HepG2 (cell line): ENCODE data around the gene ATR. TPM values are rescaled to one million over a fixed set of nuclear protein-coding genes. Genes with fewer than 3 reads are reported as not detected.

ENCODE experiments used
- AHR ChIP-seq: IDR thresholded peaks from 2 replicates; pipeline ENCODE4 v1.6.1; 2018; ENCODE audit warnings: missing genetic modification reagents, missing compliant biosample characterization
- CHD2 ChIP-seq: IDR thresholded peaks from 2 replicates; pipeline ENCODE4 v1.6.1; 2011; ENCODE audit warnings: low read depth, low read length, improper control_type of control experiment
- KLF16 ChIP-seq, 2 experiments: sonication (generic) in 1 of 2; formaldehyde crosslinking in 1 of 2; IDR thresholded peaks; 2 replicates each; pipeline versions ENCODE4 v1.6.1 to v1.8.0; 2016 to 2023; ENCODE audit warnings: missing genetic modification reagents in 2 of 2, missing compliant biosample characterization in 1 of 2
- NR3C1 ChIP-seq: sonication (generic); formaldehyde crosslinking; IDR thresholded peaks from 2 replicates; pipeline ENCODE4 v1.4.0; 2020; ENCODE audit warnings: missing genetic modification reagents
- PHB2 ChIP-seq: fragments of 450-650 bp; IDR thresholded peaks from 2 replicates; pipeline ENCODE4 v1.6.1; 2018; ENCODE audit not compliant: partially characterized antibody
- RELA ChIP-seq: sonication (generic); formaldehyde crosslinking; IDR thresholded peaks from 2 replicates; pipeline ENCODE4 v1.4.0; 2020; ENCODE audit warnings: missing genetic modification reagents
- SMC3 ChIP-seq: IDR thresholded peaks from 2 replicates; pipeline ENCODE4 v1.6.1; 2011; ENCODE audit warnings: low read length, improper control_type of control experiment
- SMYD3 ChIP-seq: sonication (generic); formaldehyde crosslinking; IDR thresholded peaks from 2 replicates; pipeline ENCODE4 v1.8.1; 2023; ENCODE audit warnings: mild to moderate bottlenecking, missing genetic modification reagents
- SNAI1 ChIP-seq: sonication (generic); formaldehyde crosslinking; IDR thresholded peaks from 2 replicates; pipeline ENCODE4 v1.5.0; 2020; ENCODE audit warnings: mild to moderate bottlenecking, missing genetic modification reagents, borderline replicate concordance
- STAT5B ChIP-seq: sonication (generic); formaldehyde crosslinking; IDR thresholded peaks from 2 replicates; pipeline ENCODE4 v1.4.0; 2020; ENCODE audit warnings: missing genetic modification reagents
- TCF12 ChIP-seq, 2 experiments: fragments of 450-650 bp in 1 of 2; sonication (generic) in 1 of 2; formaldehyde crosslinking in 1 of 2; IDR thresholded peaks; 2 replicates each; pipeline versions ENCODE4 v1.6.1 to v1.8.0; 2017 to 2022; ENCODE audit warnings: antibody characterized with exemption in 1 of 2, mild to moderate bottlenecking in 1 of 2, missing genetic modification reagents in 1 of 2, moderate library complexity in 1 of 2
- ZNF207 ChIP-seq: fragments of 450-650 bp; IDR thresholded peaks from 2 replicates; pipeline ENCODE4 v1.6.1; 2016; ENCODE audit warnings: antibody characterized with exemption, borderline replicate concordance
- ZNF556 ChIP-seq: sonication (generic); formaldehyde crosslinking; IDR thresholded peaks from 2 replicates; pipeline ENCODE4 v1.4.0; 2020; ENCODE audit warnings: mild to moderate bottlenecking, missing genetic modification reagents, borderline replicate concordance
- ZNF616 ChIP-seq: sonication (generic); formaldehyde crosslinking; IDR thresholded peaks from 2 replicates; pipeline ENCODE4 v1.5.0; 2020; ENCODE audit warnings: low read depth, mild to moderate bottlenecking, missing genetic modification reagents
- ZNF652 ChIP-seq: IDR thresholded peaks from 2 replicates; pipeline ENCODE4 v1.6.1; 2016; ENCODE audit warnings: low read depth, borderline replicate concordance
- ZNF761 ChIP-seq: sonication (generic); formaldehyde crosslinking; conservative IDR thresholded peaks from 2 replicates; pipeline ENCODE4 v1.4.0; 2020; ENCODE audit warnings: mild to moderate bottlenecking, missing genetic modification reagents
- ZNF879 ChIP-seq: sonication (generic); formaldehyde crosslinking; IDR thresholded peaks from 2 replicates; pipeline ENCODE4 v1.8.1; 2023; ENCODE audit warnings: missing genetic modification reagents
- polyA plus RNA-seq, 8 experiments: library from polyadenylated mRNA; depleted of rRNA in 3 of 8; stranded (reverse) in 7 of 8; unstranded in 1 of 8; fragments of >200 nt; fragmentation: Illumina TruSeq in 4 of 8; extraction: Trizol in 4 of 8; gene quantifications; 2 replicates each; pipeline versions ENCODE4 v1.2.1 to v1.2.3, GENCODE V29; 2011 to 2016; ENCODE audit warnings: low read depth in 4 of 8, missing spikeins in 1 of 8, mixed read lengths in 1 of 8; ENCODE audit not compliant: insufficient read depth in 1 of 8
- total RNA-seq, 5 experiments: library from RNA; depleted of rRNA; stranded (reverse); fragments of >200 nt; fragmentation: Illumina TruSeq; extraction: Trizol; gene quantifications; 2 replicates each; pipeline ENCODE4 v1.2.3, GENCODE V29; 2016; ENCODE audit warnings: low read depth in 1 of 5
- TF ChIP-seq, protein P1 (sequence below): conservative IDR thresholded peaks from 2 replicates; pipeline ENCODE4 v1.6.1; 2018; ENCODE audit warnings: missing genetic modification reagents
- TF ChIP-seq, protein P2 (sequence below): sonication (generic); formaldehyde crosslinking; IDR thresholded peaks from 2 replicates; pipeline ENCODE4 v1.5.0; 2020; ENCODE audit warnings: mild to moderate bottlenecking, missing genetic modification reagents, borderline replicate concordance

The ATR gene
- total and polyA plus RNA-seq, 2 of the 13 experiments (the other 11 are each of a cell fraction or from before 2014, with no cell fraction given): 6.6 to 17.0 TPM

DNA sequence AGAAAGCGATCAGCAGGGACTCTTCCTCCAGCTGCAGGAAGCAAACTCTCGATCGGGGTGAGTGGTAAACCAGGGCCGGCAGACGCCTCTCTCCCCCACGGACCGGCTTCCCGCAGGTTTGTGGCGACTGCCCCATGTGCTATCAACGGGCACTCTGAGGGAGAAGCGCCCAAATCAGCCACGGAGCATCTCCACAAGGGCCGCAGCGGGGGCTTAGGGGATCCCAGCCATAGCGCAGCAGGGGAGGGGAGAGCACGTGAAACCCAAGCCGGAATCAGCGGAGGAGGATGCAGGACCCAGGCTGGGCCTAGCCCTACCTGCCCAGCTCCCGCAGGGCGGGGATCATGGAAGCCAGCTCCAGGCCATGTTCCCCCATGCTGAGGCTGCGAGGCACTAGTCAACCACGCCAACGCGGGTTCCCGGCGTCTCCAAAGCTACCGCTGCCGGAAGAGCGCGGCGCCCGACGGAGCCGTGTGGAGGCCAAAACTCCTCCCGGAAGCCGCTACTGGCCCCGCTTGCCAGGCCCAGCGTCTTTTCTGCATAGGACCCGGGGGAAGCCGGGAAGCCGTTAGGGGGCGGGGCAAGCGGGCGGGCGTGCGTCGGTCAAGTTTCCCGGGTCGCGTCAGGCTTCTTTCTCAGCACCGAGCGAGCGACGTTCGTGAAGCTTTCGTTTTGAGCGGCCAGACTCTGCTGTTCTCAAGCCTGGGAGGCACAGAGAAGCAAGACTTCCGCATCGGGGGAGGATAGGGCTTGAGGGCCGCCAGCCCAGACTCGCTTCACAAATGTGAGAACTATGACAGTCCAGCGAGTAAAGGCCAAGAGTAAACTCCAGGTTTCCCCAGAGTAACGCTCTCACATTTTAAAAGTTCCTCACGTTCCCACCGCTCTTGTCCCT lies at the start of gene ATR (continued):
- TF ChIP-seq ZNF761 (peak; percentile 88; the same call in 1 of the 2 replicates), SMYD3 (CRISPR knock-in tag) (peak; percentile 86; the same call in 1 of the 2 replicates), TCF12 (IDR thresholded peaks at IDR 0.05) (no peak), TCF12 (CRISPR knock-in tag; IDR thresholded peaks at IDR 0.05) (0 out of 2 replicates have a peak, but pooled peaks have one; percentile 17), RELA (CRISPR knock-in tag) (peak; percentile 79; the same call in 1 of the 2 replicates), ZNF616 (CRISPR knock-in tag) (peak; percentile 82), AHR (CRISPR knock-in tag) (peak; percentile 98), ZNF207 (no peak), NR3C1 (CRISPR knock-in tag) (no peak), ZNF652 (CRISPR knock-in tag) (0 out of 2 replicates have a peak, but pooled peaks have one; percentile 43), SMC3 (no peak), ZNF879 (CRISPR knock-in tag) (peak; percentile 90; the same call in 1 of the 2 replicates), CHD2 (no peak), PHB2 (no peak), ZNF556 (CRISPR knock-in tag) (peak; percentile 97), SNAI1 (CRISPR knock-in tag) (no peak; the same call in 1 of the 2 replicates), STAT5B (CRISPR knock-in tag) (0 out of 2 replicates have a peak, but pooled peaks have one; percentile 32), KLF16 (CRISPR knock-in tag; IDR thresholded peaks at IDR 0.05) (peak in 1 of 2 experiments; percentile 97; a peak in 2 of 4 replicates)
- TF ChIP-seq, protein P1, sequence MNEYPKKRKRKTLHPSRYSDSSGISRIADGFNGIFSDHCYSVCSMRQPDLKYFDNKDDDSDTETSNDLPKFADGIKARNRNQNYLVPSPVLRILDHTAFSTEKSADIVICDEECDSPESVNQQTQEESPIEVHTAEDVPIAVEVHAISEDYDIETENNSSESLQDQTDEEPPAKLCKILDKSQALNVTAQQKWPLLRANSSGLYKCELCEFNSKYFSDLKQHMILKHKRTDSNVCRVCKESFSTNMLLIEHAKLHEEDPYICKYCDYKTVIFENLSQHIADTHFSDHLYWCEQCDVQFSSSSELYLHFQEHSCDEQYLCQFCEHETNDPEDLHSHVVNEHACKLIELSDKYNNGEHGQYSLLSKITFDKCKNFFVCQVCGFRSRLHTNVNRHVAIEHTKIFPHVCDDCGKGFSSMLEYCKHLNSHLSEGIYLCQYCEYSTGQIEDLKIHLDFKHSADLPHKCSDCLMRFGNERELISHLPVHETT (CRISPR knock-in tag): peak; percentile 95
- TF ChIP-seq, protein P2, sequence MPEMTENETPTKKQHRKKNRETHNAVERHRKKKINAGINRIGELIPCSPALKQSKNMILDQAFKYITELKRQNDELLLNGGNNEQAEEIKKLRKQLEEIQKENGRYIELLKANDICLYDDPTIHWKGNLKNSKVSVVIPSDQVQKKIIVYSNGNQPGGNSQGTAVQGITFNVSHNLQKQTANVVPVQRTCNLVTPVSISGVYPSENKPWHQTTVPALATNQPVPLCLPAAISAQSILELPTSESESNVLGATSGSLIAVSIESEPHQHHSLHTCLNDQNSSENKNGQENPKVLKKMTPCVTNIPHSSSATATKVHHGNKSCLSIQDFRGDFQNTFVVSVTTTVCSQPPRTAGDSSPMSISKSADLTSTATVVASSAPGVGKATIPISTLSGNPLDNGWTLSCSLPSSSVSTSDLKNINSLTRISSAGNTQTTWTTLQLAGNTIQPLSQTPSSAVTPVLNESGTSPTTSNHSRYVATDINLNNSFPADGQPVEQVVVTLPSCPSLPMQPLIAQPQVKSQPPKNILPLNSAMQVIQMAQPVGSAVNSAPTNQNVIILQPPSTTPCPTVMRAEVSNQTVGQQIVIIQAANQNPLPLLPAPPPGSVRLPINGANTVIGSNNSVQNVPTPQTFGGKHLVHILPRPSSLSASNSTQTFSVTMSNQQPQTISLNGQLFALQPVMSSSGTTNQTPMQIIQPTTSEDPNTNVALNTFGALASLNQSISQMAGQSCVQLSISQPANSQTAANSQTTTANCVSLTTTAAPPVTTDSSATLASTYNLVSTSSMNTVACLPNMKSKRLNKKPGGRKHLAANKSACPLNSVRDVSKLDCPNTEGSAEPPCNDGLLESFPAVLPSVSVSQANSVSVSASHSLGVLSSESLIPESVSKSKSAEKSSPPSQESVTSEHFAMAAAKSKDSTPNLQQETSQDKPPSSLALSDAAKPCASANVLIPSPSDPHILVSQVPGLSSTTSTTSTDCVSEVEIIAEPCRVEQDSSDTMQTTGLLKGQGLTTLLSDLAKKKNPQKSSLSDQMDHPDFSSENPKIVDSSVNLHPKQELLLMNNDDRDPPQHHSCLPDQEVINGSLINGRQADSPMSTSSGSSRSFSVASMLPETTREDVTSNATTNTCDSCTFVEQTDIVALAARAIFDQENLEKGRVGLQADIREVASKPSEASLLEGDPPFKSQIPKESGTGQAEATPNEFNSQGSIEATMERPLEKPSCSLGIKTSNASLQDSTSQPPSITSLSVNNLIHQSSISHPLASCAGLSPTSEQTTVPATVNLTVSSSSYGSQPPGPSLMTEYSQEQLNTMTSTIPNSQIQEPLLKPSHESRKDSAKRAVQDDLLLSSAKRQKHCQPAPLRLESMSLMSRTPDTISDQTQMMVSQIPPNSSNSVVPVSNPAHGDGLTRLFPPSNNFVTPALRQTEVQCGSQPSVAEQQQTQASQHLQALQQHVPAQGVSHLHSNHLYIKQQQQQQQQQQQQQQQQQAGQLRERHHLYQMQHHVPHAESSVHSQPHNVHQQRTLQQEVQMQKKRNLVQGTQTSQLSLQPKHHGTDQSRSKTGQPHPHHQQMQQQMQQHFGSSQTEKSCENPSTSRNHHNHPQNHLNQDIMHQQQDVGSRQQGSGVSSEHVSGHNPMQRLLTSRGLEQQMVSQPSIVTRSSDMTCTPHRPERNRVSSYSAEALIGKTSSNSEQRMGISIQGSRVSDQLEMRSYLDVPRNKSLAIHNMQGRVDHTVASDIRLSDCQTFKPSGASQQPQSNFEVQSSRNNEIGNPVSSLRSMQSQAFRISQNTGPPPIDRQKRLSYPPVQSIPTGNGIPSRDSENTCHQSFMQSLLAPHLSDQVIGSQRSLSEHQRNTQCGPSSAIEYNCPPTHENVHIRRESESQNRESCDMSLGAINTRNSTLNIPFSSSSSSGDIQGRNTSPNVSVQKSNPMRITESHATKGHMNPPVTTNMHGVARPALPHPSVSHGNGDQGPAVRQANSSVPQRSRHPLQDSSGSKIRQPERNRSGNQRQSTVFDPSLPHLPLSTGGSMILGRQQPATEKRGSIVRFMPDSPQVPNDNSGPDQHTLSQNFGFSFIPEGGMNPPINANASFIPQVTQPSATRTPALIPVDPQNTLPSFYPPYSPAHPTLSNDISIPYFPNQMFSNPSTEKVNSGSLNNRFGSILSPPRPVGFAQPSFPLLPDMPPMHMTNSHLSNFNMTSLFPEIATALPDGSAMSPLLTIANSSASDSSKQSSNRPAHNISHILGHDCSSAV (CRISPR knock-in tag): peak; percentile 94; the same call in 1 of the 2 replicates
